ENCODE results near the gene GSG1L. TPM values are rescaled to one million over a fixed set of nuclear protein-coding genes. Genes with fewer than 3 reads are reported as not detected.

The GSG1L gene
- total RNA-seq, 1 donor from 2014 or later: not detected

DNA sequence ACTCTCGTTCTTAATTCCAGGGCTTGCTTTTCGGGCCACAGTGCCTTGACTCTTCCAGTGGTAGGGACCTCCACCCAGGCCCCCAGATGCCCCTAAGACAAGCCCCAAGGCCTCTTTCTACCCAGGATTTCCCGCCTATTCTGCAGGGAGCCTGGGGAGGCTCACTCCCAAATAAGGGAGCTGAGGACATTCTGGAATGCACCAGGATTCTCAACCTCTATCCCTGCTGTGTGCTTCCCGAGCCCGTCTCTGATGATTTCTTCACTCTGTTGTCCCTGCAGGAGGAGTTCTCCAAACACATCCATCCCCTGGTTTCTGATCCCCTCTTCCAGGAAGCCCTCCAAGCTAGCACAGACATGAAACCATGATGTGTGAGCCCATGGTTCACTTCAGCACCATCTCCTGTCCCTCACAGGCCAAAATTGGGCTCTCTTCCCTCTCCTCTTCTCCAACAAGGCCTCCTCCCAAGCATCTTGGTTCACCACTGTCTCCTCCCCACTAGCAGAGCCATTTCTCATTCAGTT is 257.6 kb downstream of the GSG1L start:
- no peak for DNase-seq (ENCODE audit: low read depth)
- TF ChIP-seq CTCF (conservative IDR thresholded peaks at IDR 0.05; ENCODE audit: low read depth, low read length): no peak
- no peak overlapping the region for H3K4me3 ChIP-seq (ENCODE audit: low read depth, low read length)

DNA sequence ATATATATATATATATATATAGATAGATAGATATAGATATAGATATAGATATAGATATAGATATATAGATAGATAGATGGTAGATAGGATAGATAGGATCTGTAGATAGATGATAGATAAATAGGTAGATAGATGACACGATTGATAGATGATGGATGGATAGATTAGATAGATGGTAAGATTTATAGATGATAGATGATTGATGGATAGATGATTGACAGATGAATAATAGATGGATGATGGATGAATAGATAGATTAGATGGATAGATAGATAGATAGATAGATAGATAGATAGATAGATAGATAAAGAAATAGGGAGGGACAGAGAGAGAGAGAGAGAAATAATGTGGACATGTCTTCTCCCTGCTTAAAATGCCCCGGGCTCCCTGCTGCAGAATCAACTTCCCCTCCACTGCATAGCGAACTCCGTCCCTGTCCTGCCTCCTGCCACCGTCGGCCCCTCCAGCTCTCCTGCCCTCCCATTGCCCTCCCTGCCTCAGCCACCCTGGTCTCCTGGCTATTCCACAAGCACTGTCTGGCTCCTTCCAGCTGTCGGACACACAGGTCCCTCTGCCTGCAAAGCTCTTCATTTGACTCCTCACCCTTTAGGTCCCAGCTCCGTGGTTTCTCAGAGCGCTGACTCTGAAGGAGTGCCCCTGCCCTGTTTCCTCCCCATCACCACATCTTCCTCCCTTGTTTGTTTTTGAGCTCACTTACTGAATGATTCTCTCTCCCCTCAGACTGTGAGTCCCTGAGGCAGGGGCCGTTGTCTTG is 259.6 kb downstream of the GSG1L start:
- no peak for TF ChIP-seq CTCF (conservative IDR thresholded peaks at IDR 0.05; ENCODE audit: low read depth, low read length)
- no peak for DNase-seq (ENCODE audit: low read depth)
- no peak overlapping the region for H3K4me3 ChIP-seq (ENCODE audit: low read depth, low read length)

GRCh38 chr16:27802664-27803439 is 260.7 kb downstream of the GSG1L start:
- TF ChIP-seq CTCF (conservative IDR thresholded peaks at IDR 0.05; ENCODE audit: low read depth, low read length): no peak
- DNase-seq (ENCODE audit: low read depth): no peak
- H3K4me3 ChIP-seq (ENCODE audit: low read depth, low read length): no peak overlapping the region

GRCh38 chr16:27801289-27801945 is 262.1 kb downstream of the GSG1L start:
- DNase-seq (ENCODE audit: low read depth): no peak
- no peak overlapping the region for H3K4me3 ChIP-seq (ENCODE audit: low read depth, low read length)
- TF ChIP-seq CTCF (conservative IDR thresholded peaks at IDR 0.05; ENCODE audit: low read depth, low read length): no peak

DNA sequence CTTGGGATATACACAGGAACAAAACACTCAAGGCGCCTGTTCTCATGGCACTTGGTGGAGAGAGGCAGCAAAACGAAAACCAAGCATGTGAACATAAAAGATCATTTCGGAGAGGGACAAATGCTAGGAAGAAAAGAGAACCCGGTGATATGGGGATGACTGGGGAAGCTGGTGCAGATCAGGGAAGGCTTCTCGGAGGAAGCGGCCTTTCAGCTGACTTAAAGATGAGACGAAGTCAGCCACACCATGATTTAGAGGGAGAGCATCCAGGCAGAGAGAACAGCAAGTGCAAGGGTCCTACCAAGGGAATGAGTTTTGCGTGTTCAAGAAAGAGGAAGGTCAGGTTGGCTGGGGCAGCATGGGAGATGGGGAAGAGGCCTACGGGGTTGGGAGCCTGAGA is 262.7 kb downstream of the GSG1L start:
- H3K4me3 ChIP-seq (ENCODE audit: low read depth, low read length): no peak overlapping the region
- no peak for DNase-seq (ENCODE audit: low read depth)
- no peak for TF ChIP-seq CTCF (conservative IDR thresholded peaks at IDR 0.05; ENCODE audit: low read depth, low read length)

DNA sequence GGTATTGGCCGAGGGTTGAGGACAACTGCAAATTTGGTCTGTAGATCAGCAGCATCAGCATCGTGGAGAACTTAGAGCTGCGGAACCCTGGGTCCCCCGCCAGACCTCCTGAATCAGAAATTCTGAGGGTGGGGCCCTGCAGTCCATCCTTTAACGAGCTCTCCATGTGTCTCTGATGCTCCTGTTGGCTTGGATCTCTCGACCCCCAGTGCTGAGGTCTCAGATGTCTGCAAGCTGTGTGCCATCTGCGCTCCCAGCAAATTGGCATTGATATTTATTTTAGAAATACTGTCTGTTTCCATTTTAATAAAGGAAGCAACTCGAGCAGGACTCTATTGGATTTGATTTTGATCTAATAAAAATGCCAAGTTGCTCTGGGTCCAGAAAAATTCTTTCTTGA is 263.6 kb downstream of the GSG1L start:
- no peak overlapping the region for H3K4me3 ChIP-seq (ENCODE audit: low read depth, low read length)
- TF ChIP-seq CTCF (conservative IDR thresholded peaks at IDR 0.05; ENCODE audit: low read depth, low read length): no peak
- DNase-seq (ENCODE audit: low read depth): no peak

Measured in epithelial cell of proximal tubule (primary cell).